Endothelial cell of umbilical vein (primary cell): ENCODE measurements around the gene RNF5. TPM values are rescaled to one million over a fixed set of nuclear protein-coding genes. Genes with fewer than 3 reads are reported as not detected.

Source experiments
- BruUV-seq: library from RNA; stranded (reverse); fragments of 400-500 nt; replicated peaks from 2 replicates; lab custom pipeline; 2021; lab: Mats Ljungman, UMichigan
- CTCF ChIA-PET: fragments of 300-600, 350-600 bp; sonication (Branson Sonifier 250); formaldehyde crosslinking; loops from one replicate; lab custom pipeline; 2021; ENCODE audit warnings: antibody characterized with exemption, inconsistent platforms; lab: Charles Lee
- POLR2A ChIA-PET: fragments of 300-600, 350-600 bp; sonication (Branson Sonifier 250); formaldehyde crosslinking; loops from one replicate; lab custom pipeline; 2021; ENCODE audit warnings: antibody characterized with exemption, inconsistent platforms; lab: Charles Lee
- DNase-seq: peaks from one replicate; pipeline ENCODE4 v3.0.0-alpha.2; 2011; ENCODE audit warnings: low read depth, low spot score
- FAIRE-seq: peaks from 2 replicates; lab custom pipeline; 2011; peaks lifted over from hg19 to GRCh38; lab: Jason Lieb, UNC
- H2AFZ ChIP-seq: 2 replicates; pipeline ENCODE4 v1.6.0; 2012; ENCODE audit warnings: low read depth, low read length, control low read depth, inconsistent platforms
- H3K27ac ChIP-seq: 2 replicates; pipeline ENCODE4 v1.5.1; 2011; ENCODE audit warnings: low read depth, mild to moderate bottlenecking, control low read depth, low read length, moderate library complexity; ENCODE audit not compliant: insufficient read depth
- H3K27me3 ChIP-seq, 2 experiments: 2 replicates each; pipeline versions ENCODE4 v1.6.0 to v1.6.1; 2011; ENCODE audit warnings: low read length in 2 of 2, mixed read lengths in 1 of 2; ENCODE audit not compliant: control insufficient read depth in 2 of 2, insufficient read depth in 2 of 2
- H3K36me3 ChIP-seq, 2 experiments: 2 replicates in 1 of 2; 3 replicates in 1 of 2; pipeline ENCODE4 v1.5.1; 2011; ENCODE audit warnings: low read length in 2 of 2, mild to moderate bottlenecking in 1 of 2, moderate library complexity in 1 of 2; ENCODE audit not compliant: control insufficient read depth in 2 of 2, insufficient read depth in 2 of 2; ENCODE audit errors: extremely low read depth in 1 of 2
- H3K4me1 ChIP-seq: 3 replicates; pipeline ENCODE4 v1.5.1; 2011; ENCODE audit warnings: mild to moderate bottlenecking, low read length; ENCODE audit not compliant: control insufficient read depth, insufficient read depth; ENCODE audit errors: extremely low read depth
- H3K4me2 ChIP-seq: 2 replicates; pipeline ENCODE4 v1.6.1; 2011; ENCODE audit warnings: low read length, control low read depth, mixed read lengths; ENCODE audit not compliant: insufficient read depth
- H3K4me3 ChIP-seq, 3 experiments: fragments of 200-600 bp in 1 of 3; sonication (generic), shearing (Covaris generic) in 1 of 3; replicated peaks in 1 of 3; 2 replicates each; pipeline ENCODE4 v1.5.1; 2011 to 2016; ENCODE audit warnings: control low read depth in 3 of 3, low read length in 3 of 3, mild to moderate bottlenecking in 2 of 3, inconsistent platforms in 1 of 3, low read depth in 1 of 3, moderate library complexity in 1 of 3; ENCODE audit not compliant: insufficient read depth in 1 of 3
- H3K79me2 ChIP-seq: 2 replicates; pipeline ENCODE4 v1.6.0; 2012; ENCODE audit warnings: low read length, inconsistent platforms; ENCODE audit not compliant: control insufficient read depth, insufficient read depth
- H3K9ac ChIP-seq: replicated peaks from 2 replicates; pipeline ENCODE3; 2011; ENCODE audit warnings: low read length, control low read depth; ENCODE audit not compliant: insufficient read depth; ENCODE audit errors: extremely low read depth
- H3K9me1 ChIP-seq: replicated peaks from 3 replicates; pipeline ENCODE4 v1.6.0; 2011; ENCODE audit warnings: mild to moderate bottlenecking, low read length; ENCODE audit not compliant: control insufficient read depth, insufficient read depth; ENCODE audit errors: extremely low read depth
- H3K9me3 ChIP-seq: replicated peaks from 2 replicates; pipeline ENCODE4 v1.5.1; 2012; ENCODE audit warnings: low read length, inconsistent platforms; ENCODE audit not compliant: control insufficient read depth, insufficient read depth
- H4K20me1 ChIP-seq: replicated peaks from 2 replicates; pipeline ENCODE3; 2011; ENCODE audit warnings: mild to moderate bottlenecking, low read length; ENCODE audit not compliant: control insufficient read depth, insufficient read depth; ENCODE audit errors: extremely low read depth
- CTCF ChIP-seq, 2 donors: IDR thresholded peaks; 1 replicate in 1 of 2; 2 replicates in 1 of 2; pipeline ENCODE4 v1.5.1; 2011; ENCODE audit warnings: low read length in 2 of 2, mild to moderate bottlenecking in 2 of 2, moderate library complexity in 2 of 2, control low read depth in 1 of 2, inconsistent platforms in 1 of 2, low read depth in 1 of 2; ENCODE audit not compliant: insufficient read depth in 1 of 2; ENCODE audit errors: extremely low read depth in 1 of 2
- EZH2 ChIP-seq: IDR thresholded peaks from 2 replicates; pipeline ENCODE4 v1.6.1; 2012; ENCODE audit warnings: borderline replicate concordance, low read depth, mild to moderate bottlenecking, moderate library complexity, low read length, inconsistent platforms; ENCODE audit not compliant: severe bottlenecking
- FOS ChIP-seq: IDR thresholded peaks from 2 replicates; pipeline ENCODE4 v1.6.1; 2011; ENCODE audit warnings: mild to moderate bottlenecking, low read length, moderate library complexity, borderline replicate concordance; ENCODE audit not compliant: insufficient read depth
- GATA2 ChIP-seq: IDR thresholded peaks from 2 replicates; pipeline ENCODE4 v1.7.0; 2011; ENCODE audit warnings: low read depth, mild to moderate bottlenecking, moderate library complexity, mixed read lengths, low read length; ENCODE audit not compliant: insufficient read length, insufficient read depth
- JUN ChIP-seq: IDR thresholded peaks from 2 replicates; pipeline ENCODE4 v1.6.1; 2011; ENCODE audit warnings: borderline replicate concordance, low read depth; ENCODE audit not compliant: insufficient read length, insufficient read depth
- MAX ChIP-seq: IDR thresholded peaks from 2 replicates; pipeline ENCODE4 v1.6.1; 2011; ENCODE audit not compliant: insufficient read depth, insufficient read length
- MYC ChIP-seq: IDR thresholded peaks from one replicate; pipeline ENCODE4 v1.6.1; 2011; ENCODE audit warnings: mild to moderate bottlenecking, low read depth, low read length
- POLR2A ChIP-seq: IDR thresholded peaks from 2 replicates; pipeline ENCODE4 v1.6.1; 2012; ENCODE audit warnings: low read depth, mild to moderate bottlenecking, control low read depth, low read length
- POLR2AphosphoS5 ChIP-seq: IDR thresholded peaks from 2 replicates; pipeline ENCODE4 v1.6.1; 2012; ENCODE audit warnings: low read depth, mild to moderate bottlenecking, control low read depth, low read length, moderate library complexity; ENCODE audit not compliant: insufficient read depth
- dilution Hi-C: fragments of 300-500 bp; cut with MboI; formaldehyde crosslinking; loops from one replicate; pipeline ENCODE4 v1.15.0; 2019; ENCODE audit warnings: low sequenced_read_pairs; ENCODE audit not compliant: extremely low pct_ligation_motif_present
- intact Hi-C: fragments of 100-400 bp; cut with micrococcal nuclease; formaldehyde crosslinking; loops from one replicate; pipeline ENCODE4 v1.10.0; 2022
- polyA plus RNA-seq, 4 experiments: library from polyadenylated mRNA; depleted of rRNA in 3 of 4; stranded (reverse) in 3 of 4; unstranded in 1 of 4; fragments of >200 nt; gene quantifications; 2 replicates each; pipeline versions ENCODE4 v1.2.1 to v1.2.3, GENCODE V29; 2011 to 2012; ENCODE audit warnings: missing spikeins in 1 of 4
- total RNA-seq: library from RNA; stranded (reverse); gene quantifications from 2 replicates; pipeline ENCODE4 v1.2.3, GENCODE V29; 2021

Gene RNF5
- total and polyA plus RNA-seq, 2 donors (not counting 3 experiments of a cell fraction or from before 2014, with no cell fraction given): 49.2 to 100 TPM

GRCh38 chr6:32175322-32175710 is 2.9 kb upstream of the RNF5 start:
- no TSS peak for BruUV-seq
- Histone ChIP-seq H3K4me2 (peak overlapping the region; percentile 82), H2AFZ (no peak overlapping the region), H3K79me2 (peaks cover 21% of the 10 kb centered on the region), H3K36me3 (peaks cover 0 to 8% of the 10 kb centered on the region in 2 experiments), H3K27me3 (no peaks in the 10 kb centered on the region), H3K9ac (peak overlapping the region; percentile 84), H3K9me1 (no peaks in the 10 kb centered on the region), H4K20me1 (no peaks in the 10 kb centered on the region), H3K27ac (peak overlapping the region; percentile 47), H3K4me1 (peaks cover 30% of the 10 kb centered on the region), H3K9me3 (no peaks in the 10 kb centered on the region), H3K4me3 (peak overlapping the region; percentile 52 to 70 (median 62))
- CTCF ChIA-PET: no interaction called here
- no peak for TF ChIP-seq MYC
- TF ChIP-seq JUN: no peak
- no peak for TF ChIP-seq GATA2
- TF ChIP-seq FOS: no peak
- DNase-seq (no peak), FAIRE-seq (peak; percentile 12)
- dilution Hi-C loops: no loop called here
- intact Hi-C loops: loop anchor here (5.0 kb wide), 2 partner anchors 218 to 797 kb away; partner anchors contain the start of genes NELFE and SKIC2
- POLR2A ChIA-PET: no interaction called here

- ChIA-PET POLR2A (interaction anchor here (0.6 to 1.4 kb wide), 4 partner anchors 33 to 519 kb away, joined by 3 to 8 read pairs (median 5); partner anchors contain the start of gene ATF6B), CTCF (interaction anchor here (1.0 to 2.9 kb wide), 2 partner anchors 20 to 27 kb away, joined by 4 to 15 read pairs; no protein-coding TSS in a partner anchor)
- Histone ChIP-seq H3K27ac (peak within 1 kb of the TSS; percentile 83), H3K4me1 (peaks cover 30% of the 10 kb centered on the region), H3K36me3 (peaks cover 0 to 10% of the 10 kb centered on the region in 2 experiments), H3K27me3 (no peaks in the 10 kb centered on the region), H3K9me1 (no peaks in the 10 kb centered on the region), H3K4me2 (peak within 1 kb of the TSS; percentile 83), H3K9ac (peak within 1 kb of the TSS; percentile 86), H4K20me1 (no peaks in the 10 kb centered on the region), H3K79me2 (peaks cover 21% of the 10 kb centered on the region), H2AFZ (peak within 1 kb of the TSS; percentile 56), H3K4me3 (peak within 1 kb of the TSS; percentile 52 to 70 (median 67)), H3K9me3 (no peaks in the 10 kb centered on the region)
- intact Hi-C loops (loop anchor here (1.0 to 5.0 kb wide), 4 partner anchors 22 to 796 kb away; partner anchors contain the start of genes FKBPL, NELFE, PPT2 and SKIC2), dilution Hi-C loops (no loop called here)
- FAIRE-seq (peak; percentile 98), DNase-seq (peak; percentile 97)
- TF ChIP-seq POLR2A: peak; percentile 92
- TF ChIP-seq GATA2: no peak
- no peak for TF ChIP-seq MAX
- TF ChIP-seq POLR2AphosphoS5: peak; percentile 92
- no peak for TF ChIP-seq CTCF (IDR thresholded peaks at IDR 0.05; ENCODE audit: extremely low read depth in 1 of 2, insufficient read depth in 1 of 2, low read depth in 1 of 2, low read length in 2 of 2)
- TF ChIP-seq JUN: no peak
- TF ChIP-seq MYC: no peak
- no peak for TF ChIP-seq FOS
- TF ChIP-seq EZH2: no peak
- BruUV-seq: no TSS peak
Observed at GRCh38 chr6:32175711-32176475, 2.3 kb upstream of the RNF5 start, which contains the start of gene AGPAT1. TSS of gene AGPAT1 (minus strand) at chr6:32176084. CDS start at chr6:32171496, 4,588 bp downstream.
